Hematopoietic multipotent progenitor cell (in vitro differentiated cells): ENCODE data around the gene OLFM4. TPM values are rescaled to one million over a fixed set of nuclear protein-coding genes. Genes with fewer than 3 reads are reported as not detected.
"Not testable (repeated sequence)": the region's sequence is repeated elsewhere in the genome, so short reads cannot be mapped to it uniquely, and the experiment has no call there.

ENCODE experiments used
- DNase-seq, 3 donors: peaks; one replicate each; pipeline ENCODE4 v3.0.0-alpha.2; 2011 to 2015; ENCODE audit warnings: low read depth in 2 of 3, low spot score in 2 of 3
- total RNA-seq: library from RNA; depleted of rRNA; stranded (reverse); fragments of >200 nt; gene quantifications from one replicate; pipeline ENCODE4 v1.2.3, GENCODE V29; 2012

The OLFM4 gene
- 0.27 TPM for total RNA-seq

DNA sequence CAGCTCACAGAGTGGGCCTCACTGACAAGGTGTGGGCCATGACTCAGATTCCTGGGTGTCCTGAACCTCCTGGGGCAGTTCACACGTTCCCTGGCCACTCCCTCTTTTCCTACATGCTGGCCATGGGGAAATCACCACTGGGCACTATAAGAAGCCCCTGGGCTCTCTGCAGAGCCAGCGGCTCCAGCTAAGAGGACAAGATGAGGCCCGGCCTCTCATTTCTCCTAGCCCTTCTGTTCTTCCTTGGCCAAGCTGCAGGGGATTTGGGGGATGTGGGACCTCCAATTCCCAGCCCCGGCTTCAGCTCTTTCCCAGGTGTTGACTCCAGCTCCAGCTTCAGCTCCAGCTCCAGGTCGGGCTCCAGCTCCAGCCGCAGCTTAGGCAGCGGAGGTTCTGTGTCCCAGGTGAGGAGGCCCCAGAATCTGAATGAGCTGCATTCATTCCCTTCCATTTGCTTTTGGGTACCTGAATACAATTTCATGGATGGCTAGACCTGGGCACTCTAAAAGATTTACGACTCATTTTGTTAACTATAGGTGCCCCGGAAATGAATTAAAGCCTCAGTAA is at the start of gene OLFM4:
Gene OLFM4, plus strand, starts transcription at position 177 of the 567 bp plus-strand sequence. Its CDS starts 24 bp downstream, at position 201.
- no peak for DNase-seq

- no peak for DNase-seq
These were observed 49.6 kb upstream of the OLFM4 start for GRCh38 chr13:52978989-52979388.

- no peak for DNase-seq
These were observed 47.9 kb upstream of the OLFM4 start for GRCh38 chr13:52980695-52981094.

GRCh38 chr13:52983836-52984235 is 44.8 kb upstream of the OLFM4 start:
- DNase-seq, result no peak

DNA sequence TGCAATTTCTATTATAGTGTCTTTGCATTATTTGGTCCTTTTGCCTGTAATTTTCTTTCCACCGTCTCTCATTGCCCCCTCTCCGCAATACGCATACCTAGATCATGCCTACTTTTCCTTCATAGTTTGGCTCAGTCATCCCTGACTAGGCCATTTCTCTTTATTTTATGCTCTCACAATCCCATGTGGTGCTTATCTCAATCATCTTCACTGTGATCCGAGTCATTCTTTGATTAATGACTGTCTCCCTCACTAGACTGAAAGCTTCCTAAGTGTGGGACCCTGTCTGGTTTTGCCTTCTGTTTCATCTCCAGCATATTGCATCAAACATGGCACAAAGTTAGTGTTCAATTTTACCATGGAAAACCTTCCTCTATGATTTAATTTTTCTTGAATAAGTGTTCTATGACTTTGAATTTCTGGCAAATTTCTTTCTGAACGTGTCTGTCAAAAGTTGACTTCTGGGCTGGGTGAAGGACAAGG is 43.7 kb upstream of the OLFM4 start:
- DNase-seq, result no peak

DNA sequence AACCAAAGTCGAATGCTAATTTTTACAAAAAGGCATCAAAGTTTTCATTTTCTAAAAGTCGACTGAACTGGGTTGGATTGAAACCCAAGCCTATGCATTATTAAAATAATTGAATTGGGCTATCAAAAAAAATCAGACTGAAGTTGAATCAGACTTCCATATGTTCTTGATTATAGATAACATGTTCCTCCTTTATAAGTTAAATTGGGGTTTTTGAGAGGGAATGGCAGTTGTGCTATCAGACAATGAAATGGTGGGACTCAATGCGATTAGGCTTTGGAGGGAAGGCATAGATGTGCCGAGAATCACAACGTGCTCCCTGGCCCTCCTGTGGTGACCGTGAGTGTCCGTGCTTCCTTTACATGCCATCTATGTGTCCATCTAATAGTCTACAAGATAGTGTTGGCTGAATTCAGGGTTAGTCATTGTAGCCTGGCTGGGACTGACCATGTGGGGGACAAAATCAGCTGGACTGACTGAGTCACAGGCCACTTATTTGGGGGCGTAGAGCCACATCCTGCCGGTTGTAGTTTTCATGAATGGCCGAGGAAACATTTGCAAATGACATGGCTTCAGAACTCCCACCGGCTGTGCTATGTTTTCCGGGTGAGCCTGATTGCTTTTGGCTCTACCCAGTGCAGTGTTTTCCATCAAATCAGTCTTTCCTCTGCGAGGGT is 37.1 kb upstream of the OLFM4 start:
- no peak for DNase-seq

DNA sequence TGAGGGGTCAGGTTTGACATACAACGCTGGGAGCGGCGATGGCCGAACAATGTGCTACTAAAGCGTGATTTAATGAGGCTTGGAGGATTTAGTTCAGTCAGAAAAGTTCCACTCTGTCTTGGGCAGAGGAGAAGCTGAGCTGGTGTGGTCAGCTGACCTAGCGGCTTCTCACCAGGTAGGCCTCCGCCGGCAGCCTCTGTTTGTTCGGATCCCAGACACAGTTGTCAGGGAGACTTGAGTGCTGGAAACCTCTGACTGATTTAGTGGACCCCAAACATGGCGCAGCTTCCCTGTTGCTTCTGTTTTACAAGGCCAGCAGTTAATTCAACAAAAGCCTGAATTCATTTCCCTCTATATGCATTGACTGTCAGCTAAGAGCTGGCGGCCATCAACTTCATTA is 36.5 kb upstream of the OLFM4 start:
- no peak for DNase-seq

- DNase-seq, result no peak
These were observed 34.6 kb upstream of the OLFM4 start for GRCh38 chr13:52994051-52994450.

DNA sequence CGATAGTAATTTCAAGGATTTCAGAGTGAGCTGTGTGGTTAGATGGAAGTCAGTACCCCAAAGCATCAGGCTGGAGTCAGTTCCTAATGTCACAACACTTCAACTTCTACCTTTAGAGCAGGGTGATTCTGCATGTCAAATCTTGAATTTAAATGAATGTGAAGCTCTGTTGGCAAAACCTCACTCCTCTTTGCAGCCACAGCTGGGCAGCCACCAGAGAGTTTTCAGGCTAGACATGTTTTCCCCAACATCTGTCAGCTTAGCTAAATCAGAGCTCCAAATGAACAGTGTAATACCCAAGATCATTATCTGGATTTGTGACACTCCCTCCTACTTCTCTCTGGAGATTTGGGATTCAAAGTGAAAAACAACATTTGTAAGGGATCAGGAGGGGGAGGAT is 33.7 kb upstream of the OLFM4 start:
- DNase-seq, result no peak

DNA sequence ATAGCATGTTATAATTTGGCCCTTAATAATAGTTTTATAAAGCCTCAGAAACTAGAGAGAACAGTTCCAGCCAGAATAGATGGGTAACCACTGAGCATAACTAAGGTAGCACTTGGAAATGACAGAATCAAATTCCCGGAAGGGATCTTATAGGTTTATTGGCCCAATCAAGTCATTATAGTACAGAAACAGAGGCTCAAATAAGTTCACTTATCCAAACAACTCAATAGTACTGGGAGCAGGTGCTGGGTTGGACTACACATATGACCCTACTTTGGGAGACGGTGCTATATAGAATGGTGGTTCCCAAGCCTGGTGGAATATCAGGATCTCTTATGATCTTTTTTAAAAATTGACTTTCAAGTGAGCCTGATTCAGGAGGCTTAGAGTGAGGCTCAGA is 32.7 kb upstream of the OLFM4 start:
- no peak for DNase-seq

DNA sequence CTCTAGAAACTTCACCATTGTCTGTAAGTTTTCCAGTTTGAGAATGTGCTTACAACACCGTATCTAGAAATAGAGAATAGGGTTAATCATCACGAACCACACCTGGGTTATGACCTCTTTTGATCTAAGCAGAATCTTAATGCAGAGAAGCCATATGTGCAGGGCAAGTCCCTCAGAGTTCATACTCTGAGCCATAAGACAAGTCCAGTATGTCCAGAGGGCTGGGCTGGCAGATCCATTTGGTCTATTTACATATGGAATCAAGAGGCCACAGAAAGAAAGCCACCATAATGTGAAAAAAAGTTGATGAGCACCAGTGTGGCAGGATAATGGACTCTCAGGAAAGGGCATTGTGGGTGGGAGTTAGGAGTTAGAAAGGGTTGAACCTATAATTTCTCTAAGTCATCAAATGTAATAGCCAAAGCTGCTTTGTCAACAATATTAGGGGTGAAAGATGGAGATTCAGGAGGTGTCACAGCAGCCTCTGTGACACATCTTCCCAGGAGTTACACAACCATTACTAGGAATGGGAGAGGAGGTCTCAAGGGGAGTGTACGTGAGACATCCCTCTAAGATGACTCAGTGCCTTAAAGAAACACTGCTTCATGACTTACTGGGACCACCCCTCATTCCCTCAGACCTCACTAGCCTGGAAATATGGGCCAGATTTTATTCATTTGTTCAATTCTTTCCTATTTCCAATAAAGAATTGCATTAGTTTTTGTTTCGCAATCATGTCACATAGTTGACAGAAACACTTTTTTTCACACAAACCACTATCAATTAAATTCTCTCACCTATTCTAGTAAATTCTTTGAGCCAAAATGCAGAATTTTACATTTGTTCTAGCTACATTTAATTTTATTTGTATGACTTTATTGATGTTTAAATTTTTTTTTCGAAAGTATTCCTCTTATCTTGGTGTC is 30.4 kb upstream of the OLFM4 start:
- DNase-seq, result no peak

DNA sequence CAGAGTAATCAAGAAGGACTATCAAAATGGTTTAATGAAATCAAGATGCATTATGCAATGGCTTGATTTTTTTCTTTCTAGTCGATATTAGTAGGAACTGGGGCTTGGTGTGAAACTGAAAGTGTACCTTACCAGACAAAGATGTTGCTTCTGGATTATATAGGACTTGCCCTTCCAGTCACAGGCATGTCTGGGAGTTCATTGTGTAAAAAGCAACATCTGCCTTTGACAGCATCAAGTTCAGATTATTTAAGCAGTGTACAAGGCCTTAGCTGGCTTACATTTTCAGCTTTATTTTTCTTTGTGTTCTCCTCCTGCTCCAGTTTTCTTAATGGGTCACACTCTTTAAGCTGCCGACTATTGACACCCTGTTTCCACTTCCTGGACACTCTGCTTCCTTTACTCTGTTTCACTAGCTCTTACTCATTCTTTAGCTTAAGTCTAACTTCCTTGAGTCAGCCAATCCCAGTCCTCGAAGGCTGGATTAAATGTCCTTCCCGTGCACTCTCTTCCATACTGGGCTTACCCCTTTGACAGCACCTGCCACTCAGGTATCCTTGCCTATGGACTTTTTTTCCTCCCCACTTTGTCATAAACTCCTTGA is 29.4 kb upstream of the OLFM4 start:
- no peak for DNase-seq

GRCh38 chr13:53001444-53002225 is 27.0 kb upstream of the OLFM4 start:
- no peak for DNase-seq

DNA sequence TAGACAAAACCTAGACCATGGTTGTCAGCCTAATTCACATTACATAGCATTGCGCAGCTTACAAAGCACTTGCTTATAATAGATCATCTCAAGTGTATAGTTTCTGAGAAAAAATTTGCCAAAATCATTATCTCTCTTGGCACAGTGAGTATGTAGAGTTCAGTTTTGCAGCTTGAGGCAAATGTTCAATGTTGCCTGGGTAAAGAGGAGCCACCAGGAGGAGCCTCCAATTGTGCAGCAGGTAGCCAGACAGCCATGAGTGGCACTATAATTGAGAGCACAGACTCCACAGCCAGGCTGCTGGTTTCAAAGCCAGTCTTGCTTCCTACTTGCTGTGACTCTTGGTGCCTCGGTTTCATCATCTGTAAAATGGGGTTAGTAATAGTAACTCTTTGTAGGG is 24.0 kb upstream of the OLFM4 start:
- no peak for DNase-seq

- DNase-seq, result no peak
These were observed 23.0 kb upstream of the OLFM4 start for GRCh38 chr13:53005626-53006025.

DNA sequence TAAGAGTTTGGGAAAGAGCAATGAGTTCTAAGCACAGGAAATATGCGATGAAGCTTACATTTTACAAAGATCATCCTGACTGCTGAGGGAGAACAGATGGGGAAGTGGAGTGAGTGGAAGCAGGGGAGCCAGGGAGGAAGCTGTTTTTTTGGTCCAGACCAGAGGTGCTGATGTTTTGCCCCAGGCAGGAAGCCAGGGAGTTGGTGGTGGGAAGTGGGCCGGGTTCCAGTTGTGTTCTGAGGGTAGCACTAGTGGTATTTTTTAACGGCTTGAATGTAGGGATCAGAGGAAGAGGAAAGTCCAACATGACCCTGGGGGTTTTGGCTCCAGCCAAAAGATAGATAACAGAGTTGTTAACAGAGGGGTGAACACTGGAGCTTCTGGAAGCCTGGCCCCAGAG is 20.7 kb upstream of the OLFM4 start:
- peak in 1 of 3 donors; percentile 28 for DNase-seq

DNA sequence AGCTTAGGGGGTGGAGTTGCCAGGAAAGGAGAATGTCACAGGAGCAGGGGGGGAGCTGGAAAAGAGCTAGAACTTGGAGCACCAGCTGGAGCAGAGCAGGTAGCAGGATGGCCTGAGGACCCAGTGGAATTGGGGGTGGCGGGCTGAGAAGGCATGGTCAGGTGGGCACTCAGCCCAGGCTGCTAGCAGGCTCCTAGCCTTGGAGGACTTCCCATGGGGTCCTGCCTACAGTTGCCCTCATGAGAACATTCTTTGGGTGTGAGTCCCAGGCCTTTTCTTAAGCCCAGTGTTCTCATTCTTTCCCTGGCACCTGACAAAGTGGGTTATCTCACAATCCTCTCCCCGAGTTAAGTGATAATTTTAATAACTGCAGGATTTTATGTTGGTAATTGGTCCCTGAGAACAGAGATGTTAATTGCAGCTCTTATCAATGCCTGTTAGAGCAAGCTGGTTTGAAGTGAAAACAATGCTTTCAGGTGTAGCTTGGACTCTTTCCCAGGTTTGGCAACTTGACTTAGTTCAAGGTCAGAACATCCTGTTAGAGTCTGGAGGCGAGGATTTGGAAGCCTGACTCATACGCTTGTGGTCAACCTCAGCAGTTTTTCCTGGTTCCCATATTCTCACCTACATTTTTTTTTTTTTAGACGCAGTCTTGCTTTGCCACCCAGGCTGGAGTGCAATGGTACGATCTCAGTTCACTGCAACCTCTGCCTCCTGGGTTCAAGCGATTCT is 18.1 kb upstream of the OLFM4 start:
- DNase-seq, result no peak

GRCh38 chr13:53012707-53013106 is 15.9 kb upstream of the OLFM4 start:
- peak in 2 of 3 donors; percentile 12 to 62 for DNase-seq

DNA sequence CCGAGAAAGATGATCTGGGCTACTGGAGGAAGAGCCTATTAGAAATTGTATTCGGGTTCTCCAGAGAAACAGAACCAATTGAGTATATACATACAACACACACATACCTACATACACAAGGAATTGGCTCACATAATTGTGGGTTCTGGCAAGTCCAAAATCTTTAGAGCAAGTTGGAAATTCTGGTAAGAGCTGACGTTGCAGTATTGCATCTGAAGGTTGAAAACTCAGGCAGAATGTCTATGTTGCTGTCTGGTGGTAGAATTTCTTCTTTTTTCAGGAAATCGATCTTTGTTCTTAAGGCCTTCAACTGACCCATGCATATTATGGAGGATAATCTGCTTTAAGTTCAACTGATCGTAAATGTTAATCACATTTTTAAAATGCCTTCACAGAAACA is 15.5 kb upstream of the OLFM4 start:
- DNase-seq, result no peak

DNA sequence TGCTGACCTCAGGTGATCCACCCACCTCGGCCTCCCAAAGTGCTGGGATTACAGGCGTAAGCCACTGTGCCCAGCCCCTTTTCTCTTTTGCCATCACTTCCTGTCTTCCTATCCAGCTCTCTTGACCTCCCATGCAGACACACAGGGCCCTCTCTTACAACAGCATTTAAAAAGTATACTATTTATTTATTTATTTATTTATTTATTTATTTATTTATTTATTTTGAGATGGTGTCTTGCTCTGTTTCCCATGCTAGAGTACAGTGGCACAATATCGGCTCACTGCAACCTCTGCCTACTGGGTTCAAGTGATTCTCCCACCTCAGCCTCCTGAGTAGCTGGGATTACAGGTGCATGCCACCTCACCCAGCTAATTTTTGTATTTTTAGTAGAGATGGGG is 14.6 kb upstream of the OLFM4 start:
- not testable (repeated sequence) for DNase-seq
